GM15510 (cell line): Measurements from ENCODE around the gene INTS11.

Experiments
- POLR2A ChIP-seq: IDR thresholded peaks from 3 replicates; pipeline ENCODE4 v1.6.1; 2011; ENCODE audit warnings: borderline replicate concordance; ENCODE audit not compliant: insufficient read length; ENCODE audit errors: extremely low read depth

Gene INTS11

GRCh38 chr1:1351511-1352427 lies 27.3 kb upstream of the INTS11 start:
- TF ChIP-seq POLR2A, result no peak

- TF ChIP-seq POLR2A, result peak; percentile 83
Measured at GRCh38 chr1:1349256-1350012, 25.0 kb upstream of the INTS11 start, which contains the start of gene DVL1. DVL1 (minus strand) TSS chr1:1349418; CDS start chr1:1349065, 353 bp downstream.

- no peak for TF ChIP-seq POLR2A
Measured at GRCh38 chr1:1348420-1349255, 24.2 kb upstream of the INTS11 start.

GRCh38 chr1:1347663-1348419 lies 23.4 kb upstream of the INTS11 start:
- no peak for TF ChIP-seq POLR2A

- no peak for TF ChIP-seq POLR2A
Measured at GRCh38 chr1:1347026-1347595, 22.7 kb upstream of the INTS11 start.

- TF ChIP-seq POLR2A, result no peak
Measured at GRCh38 chr1:1346501-1346890, 22.0 kb upstream of the INTS11 start.

- no peak for TF ChIP-seq POLR2A
Measured at GRCh38 chr1:1345860-1346500, 21.5 kb upstream of the INTS11 start.

- no peak for TF ChIP-seq POLR2A
Measured at GRCh38 chr1:1345384-1345783, 20.9 kb upstream of the INTS11 start.

- no peak for TF ChIP-seq POLR2A
Measured at GRCh38 chr1:1344655-1345361, 20.3 kb upstream of the INTS11 start.

- TF ChIP-seq POLR2A, result no peak
Measured at GRCh38 chr1:1343811-1344421, 19.5 kb upstream of the INTS11 start.

GRCh38 chr1:1342584-1343115 lies 18.2 kb upstream of the INTS11 start:
- no peak for TF ChIP-seq POLR2A

GRCh38 chr1:1342061-1342562 lies 17.7 kb upstream of the INTS11 start:
- TF ChIP-seq POLR2A, result no peak
